ENCODE results near the gene PALD1. TPM values are rescaled to one million over a fixed set of nuclear protein-coding genes. Genes with fewer than 3 reads are reported as not detected.

The PALD1 gene
- total and polyA plus RNA-seq, 7 donors: 1.8 to 33.8 (median 13.9) TPM

DNA sequence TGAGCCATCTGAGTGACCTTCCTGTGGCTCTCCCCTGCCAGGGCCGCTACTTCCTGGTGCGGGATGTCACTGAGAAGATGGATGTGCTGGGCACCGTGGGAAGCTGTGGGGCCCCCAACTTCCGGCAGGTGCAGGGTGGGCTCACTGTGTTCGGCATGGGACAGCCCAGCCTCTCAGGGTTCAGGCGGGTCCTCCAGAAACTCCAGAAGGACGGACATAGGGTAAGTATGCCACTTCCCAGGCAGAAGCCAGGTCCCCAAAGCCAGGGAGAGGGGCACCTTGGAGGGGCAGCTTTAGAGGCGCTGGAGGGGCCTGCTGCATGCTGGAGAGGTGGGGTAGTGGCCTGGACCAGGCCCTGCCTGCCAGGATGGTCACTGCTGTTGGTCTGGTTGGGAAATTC is 51.3 kb downstream of the PALD1 start:
- 80 to 83% methylated on average over 8 of the region's 8 CpGs for WGBS, 2 donors
- Histone ChIP-seq H3K4me3 (no peak overlapping the region), H3K9me3 (no peaks in the 10 kb centered on the region), H3K27ac (no peak overlapping the region), H3K36me3 (peaks cover 0 to 54% (median 0%) of the 10 kb centered on the region in 4 donors), H3K27me3 (no peaks in the 10 kb centered on the region), H3K4me1 (no peaks in the 10 kb centered on the region)
- intact Hi-C loops (cut with DNase I): no loop called here
- TF ChIP-seq POLR2AphosphoS5 (IDR thresholded peaks at IDR 0.05): no peak
- TF ChIP-seq POLR2A (IDR thresholded peaks at IDR 0.05): no peak
- no peak for DNase-seq

DNA sequence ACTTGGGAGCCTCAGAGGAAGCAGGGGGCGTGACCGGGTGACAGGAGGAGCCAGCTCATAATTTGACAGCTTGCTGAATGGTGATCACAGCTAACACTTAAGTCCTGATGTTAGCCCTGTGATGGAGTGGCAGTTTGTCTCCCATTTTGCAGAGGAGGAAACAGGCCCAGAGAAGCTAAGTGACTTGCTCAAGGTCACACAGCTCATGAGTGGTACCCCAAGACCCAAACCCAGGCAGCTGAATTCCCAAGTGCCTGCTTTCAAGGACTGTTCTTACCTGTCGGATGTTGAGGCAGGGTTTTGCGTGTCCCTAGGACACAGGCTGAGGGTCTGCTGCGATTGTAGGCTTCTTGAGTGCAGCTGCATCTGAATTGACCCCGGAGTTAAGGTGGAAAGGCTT is 51.7 kb downstream of the PALD1 start:
- Histone ChIP-seq H3K27me3 (no peaks in the 10 kb centered on the region), H3K27ac (no peak overlapping the region), H3K36me3 (peaks cover 0 to 57% (median 0%) of the 10 kb centered on the region in 4 donors), H3K9me3 (no peaks in the 10 kb centered on the region), H3K4me3 (no peak overlapping the region), H3K4me1 (no peaks in the 10 kb centered on the region)
- intact Hi-C loops (cut with DNase I): no loop called here
- DNase-seq: no peak
- WGBS, 2 donors: 93 to 94% methylated on average over 6 of the region's 6 CpGs
- TF ChIP-seq EP300 (IDR thresholded peaks at IDR 0.05): no peak
- TF ChIP-seq POLR2A (IDR thresholded peaks at IDR 0.05): no peak
- TF ChIP-seq POLR2AphosphoS5 (IDR thresholded peaks at IDR 0.05): no peak
- TF ChIP-seq, protein P1, sequence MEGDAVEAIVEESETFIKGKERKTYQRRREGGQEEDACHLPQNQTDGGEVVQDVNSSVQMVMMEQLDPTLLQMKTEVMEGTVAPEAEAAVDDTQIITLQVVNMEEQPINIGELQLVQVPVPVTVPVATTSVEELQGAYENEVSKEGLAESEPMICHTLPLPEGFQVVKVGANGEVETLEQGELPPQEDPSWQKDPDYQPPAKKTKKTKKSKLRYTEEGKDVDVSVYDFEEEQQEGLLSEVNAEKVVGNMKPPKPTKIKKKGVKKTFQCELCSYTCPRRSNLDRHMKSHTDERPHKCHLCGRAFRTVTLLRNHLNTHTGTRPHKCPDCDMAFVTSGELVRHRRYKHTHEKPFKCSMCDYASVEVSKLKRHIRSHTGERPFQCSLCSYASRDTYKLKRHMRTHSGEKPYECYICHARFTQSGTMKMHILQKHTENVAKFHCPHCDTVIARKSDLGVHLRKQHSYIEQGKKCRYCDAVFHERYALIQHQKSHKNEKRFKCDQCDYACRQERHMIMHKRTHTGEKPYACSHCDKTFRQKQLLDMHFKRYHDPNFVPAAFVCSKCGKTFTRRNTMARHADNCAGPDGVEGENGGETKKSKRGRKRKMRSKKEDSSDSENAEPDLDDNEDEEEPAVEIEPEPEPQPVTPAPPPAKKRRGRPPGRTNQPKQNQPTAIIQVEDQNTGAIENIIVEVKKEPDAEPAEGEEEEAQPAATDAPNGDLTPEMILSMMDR (IDR thresholded peaks at IDR 0.05): no peak

DNA sequence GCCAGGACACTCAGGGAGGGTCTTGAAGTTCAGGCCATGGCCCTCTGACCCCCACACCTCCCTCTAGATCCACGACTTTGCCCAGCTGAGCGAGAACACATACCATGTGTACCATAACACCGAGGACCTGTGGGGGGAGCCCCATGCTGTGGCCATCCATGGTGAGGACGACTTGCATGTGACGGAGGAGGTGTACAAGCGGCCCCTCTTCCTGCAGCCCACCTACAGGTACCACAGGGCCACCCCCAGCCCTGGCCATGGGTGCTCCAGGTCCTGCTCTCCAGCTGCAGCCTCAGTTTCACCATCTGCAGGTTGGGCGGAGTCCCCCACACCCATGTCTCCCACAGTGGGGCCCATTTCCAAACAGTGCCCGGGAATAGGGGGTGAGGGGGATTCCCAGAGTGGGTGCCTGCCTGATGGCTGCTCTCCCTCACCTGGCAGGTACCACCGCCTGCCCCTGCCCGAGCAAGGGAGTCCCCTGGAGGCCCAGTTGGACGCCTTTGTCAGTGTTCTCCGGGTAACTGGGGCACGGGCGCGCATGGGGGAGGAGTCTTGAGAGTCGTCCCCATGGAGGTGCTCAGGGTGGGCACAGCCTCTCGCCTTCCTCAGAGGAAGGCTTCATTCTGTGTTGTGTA is 54.1 kb downstream of the PALD1 start:
- peaks cover 0 to 48% (median 0%) of the 10 kb centered on the region in 4 donors for H3K36me3 ChIP-seq
- TF ChIP-seq EP300 (IDR thresholded peaks at IDR 0.05) (no peak), POLR2A (IDR thresholded peaks at IDR 0.05) (no peak), POLR2AphosphoS5 (IDR thresholded peaks at IDR 0.05) (no peak)
- TF ChIP-seq, protein P1 (IDR thresholded peaks at IDR 0.05): no peak

DNA sequence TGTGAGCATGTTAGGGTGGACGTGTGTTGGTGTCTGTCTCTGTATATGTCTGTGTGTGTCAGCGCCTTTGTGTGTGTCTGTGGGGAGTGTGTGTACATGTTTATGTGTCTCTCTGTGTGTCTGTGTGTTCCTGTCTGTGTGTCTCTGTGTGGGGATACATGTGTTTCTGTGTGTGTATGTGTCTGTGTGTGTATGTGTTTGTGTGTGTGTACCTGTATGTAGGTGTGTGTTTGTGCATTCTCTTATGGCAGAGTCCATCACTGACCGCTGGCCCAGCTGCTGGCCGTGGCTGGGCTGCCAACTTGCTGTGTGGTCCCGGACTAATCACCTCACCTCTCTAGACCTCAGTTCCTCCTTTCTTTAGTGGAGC is 54.6 kb downstream of the PALD1 start:
- no peak overlapping the region for H3K27ac ChIP-seq
- peaks cover 0 to 49% (median 0%) of the 10 kb centered on the region in 4 donors for H3K36me3 ChIP-seq
- DNase-seq: no peak
- no peaks in the 10 kb centered on the region for H3K9me3 ChIP-seq
- 90 to 92% methylated on average over 5 of the region's 5 CpGs for WGBS, 2 donors
- intact Hi-C loops (cut with DNase I): no loop called here
- TF ChIP-seq, protein P1 (IDR thresholded peaks at IDR 0.05): no peak
- TF ChIP-seq EP300 (IDR thresholded peaks at IDR 0.05) (no peak), POLR2A (IDR thresholded peaks at IDR 0.05) (no peak), POLR2AphosphoS5 (IDR thresholded peaks at IDR 0.05) (no peak)
- no peaks in the 10 kb centered on the region for H3K27me3 ChIP-seq
- no peaks in the 10 kb centered on the region for H3K4me1 ChIP-seq
- H3K4me3 ChIP-seq: no peak overlapping the region

More for the DNA sequence above, 54.1 kb downstream of the PALD1 start:
- no peak overlapping the region for H3K27ac ChIP-seq
- 89 to 91% methylated on average over 17 of the region's 17 CpGs for WGBS, 2 donors
- H3K4me3 ChIP-seq: no peak overlapping the region
- no peaks in the 10 kb centered on the region for H3K9me3 ChIP-seq
- DNase-seq: no peak
- no peaks in the 10 kb centered on the region for H3K4me1 ChIP-seq
- H3K27me3 ChIP-seq: no peaks in the 10 kb centered on the region
- intact Hi-C loops (cut with DNase I): no loop called here

DNA sequence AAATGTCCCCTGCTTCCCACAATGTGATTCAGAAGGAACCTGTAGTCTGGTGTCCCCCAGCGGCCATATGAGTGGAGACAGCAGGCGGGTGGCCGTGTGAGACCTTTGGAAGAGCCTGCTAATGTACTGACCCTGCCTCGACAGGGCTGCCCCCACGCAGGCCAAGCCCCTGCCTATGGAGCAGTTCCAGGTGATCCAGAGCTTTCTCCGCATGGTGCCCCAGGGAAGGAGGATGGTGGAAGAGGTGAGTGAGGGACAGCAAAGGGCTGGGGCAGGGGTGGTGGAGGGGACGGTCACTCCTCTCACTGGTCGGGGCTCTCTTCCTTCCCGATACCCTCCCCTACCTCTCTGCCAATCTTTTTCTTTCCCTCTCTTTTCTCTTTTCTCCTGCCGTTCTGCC is 55.7 kb downstream of the PALD1 start:
- TF ChIP-seq EP300 (IDR thresholded peaks at IDR 0.05) (no peak), POLR2AphosphoS5 (IDR thresholded peaks at IDR 0.05) (no peak)
- TF ChIP-seq, protein P1 (IDR thresholded peaks at IDR 0.05): no peak
- no peaks in the 10 kb centered on the region for H3K9me3 ChIP-seq
- H3K4me3 ChIP-seq: no peak overlapping the region
- 84 to 88% methylated on average over 10 of the region's 10 CpGs for WGBS, 2 donors
- H3K27me3 ChIP-seq: no peaks in the 10 kb centered on the region
- no peak overlapping the region for H3K27ac ChIP-seq
- intact Hi-C loops (cut with DNase I): no loop called here
- DNase-seq: no peak
- peaks cover 0 to under 1% (median 0%) of the 10 kb centered on the region in 4 donors for H3K4me1 ChIP-seq
- peaks cover 0 to 60% (median 0%) of the 10 kb centered on the region in 4 donors for H3K36me3 ChIP-seq

Measured in sigmoid colon (tissue), 7 donors.